HG02642 (cell line): ENCODE data around the gene ZNF318.

Source experiments
- ATAC-seq: cut with Tn5 transposase; IDR thresholded peaks from one replicate; pipeline ENCODE4 v1.9.1; 2021; ENCODE audit warnings: mild to moderate bottlenecking; ENCODE audit not compliant: unreplicated experiment, poor library complexity

ZNF318 gene

GRCh38 chr6:43286980-43287716 is 82.3 kb downstream of the ZNF318 start:
- no peak for ATAC-seq

DNA sequence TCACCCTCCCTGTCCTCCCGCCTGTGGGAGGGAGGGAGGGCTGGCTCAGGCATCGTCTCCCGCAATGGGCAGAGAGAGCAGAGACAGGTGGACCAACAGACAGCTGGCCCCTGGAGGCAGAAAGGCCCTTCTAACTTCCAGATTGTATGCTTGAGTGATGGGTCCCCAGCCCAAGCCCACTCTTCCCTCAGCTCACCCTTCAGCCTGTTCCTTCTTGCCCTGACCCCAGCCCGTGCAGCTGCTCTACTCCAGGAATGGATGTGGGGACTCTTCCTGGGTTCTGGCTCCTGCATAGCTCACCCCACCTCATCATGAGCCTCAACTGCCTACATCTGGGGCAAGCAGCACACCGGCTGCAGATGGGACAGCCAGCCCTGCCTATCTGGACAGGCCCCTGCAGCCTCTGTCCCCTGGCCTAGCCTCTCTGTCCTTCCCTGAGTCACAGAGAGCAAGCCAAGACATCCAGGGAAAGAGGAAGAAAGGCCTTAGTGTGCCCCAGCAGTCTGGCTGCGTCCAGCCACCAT is 82.9 kb downstream of the ZNF318 start:
- ATAC-seq = no peak
